Activated naive CD4-positive, alpha-beta T cell treated with anti-CD3 and anti-CD28 coated beads, Interleukin-2, amount 50 U/mL, for 24 hours (primary cell): ENCODE measurements around the gene MOB1A.
"Not testable (repeated sequence)": the region's sequence is repeated elsewhere in the genome, so short reads cannot be mapped to it uniquely, and the experiment has no call there.

ENCODE experiments used
- H3K27ac Mint-ChIP-seq: one replicate; pipeline ENCODE4 v1.8.0; 2021; ENCODE audit warnings: mild to moderate bottlenecking, mixed read lengths
- H3K27me3 Mint-ChIP-seq: one replicate; pipeline ENCODE4 v1.8.0; 2021; ENCODE audit warnings: mixed read lengths
- H3K36me3 Mint-ChIP-seq: one replicate; pipeline ENCODE4 v1.8.0; 2021; ENCODE audit warnings: mixed read lengths
- H3K4me1 Mint-ChIP-seq: one replicate; pipeline ENCODE4 v1.8.0; 2021; ENCODE audit warnings: mixed read lengths
- H3K4me3 Mint-ChIP-seq: one replicate; pipeline ENCODE4 v1.8.0; 2021; ENCODE audit warnings: mild to moderate bottlenecking, mixed read lengths
- H3K9me3 Mint-ChIP-seq: one replicate; pipeline ENCODE4 v1.8.0; 2021; ENCODE audit warnings: mixed read lengths

The MOB1A gene

GRCh38 chr2:74205113-74205512 is 26.4 kb upstream of the MOB1A start:
- Mint-ChIP-seq H3K36me3 (peaks cover 45% of the 10 kb centered on the region), H3K9me3 (no peaks in the 10 kb centered on the region), H3K4me3 (peak overlapping the region; percentile 84)

GRCh38 chr2:74204436-74204835 is 25.8 kb upstream of the MOB1A start:
- Mint-ChIP-seq H3K4me3 (peak overlapping the region; percentile 84), H3K27ac (no peak overlapping the region), H3K9me3 (no peaks in the 10 kb centered on the region), H3K4me1 (peaks cover 67% of the 10 kb centered on the region), H3K36me3 (peaks cover 47% of the 10 kb centered on the region), H3K27me3 (no peaks in the 10 kb centered on the region)

More at GRCh38 chr2:74205113-74205512, 26.4 kb upstream of the MOB1A start:
- no peaks in the 10 kb centered on the region for H3K27me3 Mint-ChIP-seq
- H3K4me1 Mint-ChIP-seq = peaks cover 67% of the 10 kb centered on the region
- H3K27ac Mint-ChIP-seq = peak overlapping the region; percentile 93

GRCh38 chr2:74201596-74201995 is 22.9 kb upstream of the MOB1A start:
- Mint-ChIP-seq H3K4me3 (peak overlapping the region; percentile 99), H3K4me1 (peaks cover 59% of the 10 kb centered on the region), H3K9me3 (no peaks in the 10 kb centered on the region), H3K36me3 (peaks cover 40% of the 10 kb centered on the region), H3K27me3 (no peaks in the 10 kb centered on the region), H3K27ac (peak overlapping the region; percentile 99)

GRCh38 chr2:74201196-74201595 is 22.5 kb upstream of the MOB1A start:
- Mint-ChIP-seq H3K27ac (peak overlapping the region; percentile 99), H3K4me1 (peaks cover 55% of the 10 kb centered on the region), H3K4me3 (peak overlapping the region; percentile 99), H3K27me3 (no peaks in the 10 kb centered on the region), H3K9me3 (no peaks in the 10 kb centered on the region), H3K36me3 (peaks cover 37% of the 10 kb centered on the region)

GRCh38 chr2:74199871-74200305 is 21.2 kb upstream of the MOB1A start:
- Mint-ChIP-seq H3K36me3 (peaks cover 31% of the 10 kb centered on the region), H3K4me1 (peaks cover 42% of the 10 kb centered on the region)

GRCh38 chr2:74199275-74199701 is 20.6 kb upstream of the MOB1A start:
- Mint-ChIP-seq H3K36me3 (peaks cover 28% of the 10 kb centered on the region), H3K4me1 (peaks cover 36% of the 10 kb centered on the region), H3K4me3 (peak overlapping the region; percentile 99), H3K27me3 (no peaks in the 10 kb centered on the region), H3K27ac (peak overlapping the region; percentile 99), H3K9me3 (no peaks in the 10 kb centered on the region)

More at GRCh38 chr2:74199871-74200305, 21.2 kb upstream of the MOB1A start:
- peak overlapping the region; percentile 99 for H3K4me3 Mint-ChIP-seq
- peak overlapping the region; percentile 99 for H3K27ac Mint-ChIP-seq
- H3K27me3 Mint-ChIP-seq = no peaks in the 10 kb centered on the region
- no peaks in the 10 kb centered on the region for H3K9me3 Mint-ChIP-seq

GRCh38 chr2:74198461-74199274 is 20.0 kb upstream of the MOB1A start, which contains the start of gene MTHFD2:
MTHFD2 (plus strand) TSS chr2:74198615; CDS start chr2:74198642, 27 bp downstream.
- Mint-ChIP-seq H3K9me3 (no peaks in the 10 kb centered on the region), H3K4me1 (peaks cover 34% of the 10 kb centered on the region), H3K27me3 (no peaks in the 10 kb centered on the region), H3K36me3 (peaks cover 27% of the 10 kb centered on the region), H3K4me3 (peak within 1 kb of the TSS; percentile 99), H3K27ac (peak within 1 kb of the TSS; percentile 100)

- H3K4me1 Mint-ChIP-seq = peaks cover 30% of the 10 kb centered on the region
Observed at GRCh38 chr2:74198023-74198460, 19.4 kb upstream of the MOB1A start.

GRCh38 chr2:74197049-74197448 is 18.4 kb upstream of the MOB1A start:
- H3K27ac Mint-ChIP-seq = no peak overlapping the region
- peaks cover 22% of the 10 kb centered on the region for H3K36me3 Mint-ChIP-seq

More at GRCh38 chr2:74198023-74198460, 19.4 kb upstream of the MOB1A start:
- Mint-ChIP-seq H3K27ac (peak overlapping the region; percentile 100), H3K36me3 (peaks cover 25% of the 10 kb centered on the region), H3K4me3 (peak overlapping the region; percentile 99), H3K9me3 (no peaks in the 10 kb centered on the region), H3K27me3 (no peaks in the 10 kb centered on the region)

GRCh38 chr2:74194799-74195198 is 16.1 kb upstream of the MOB1A start:
- H3K27ac Mint-ChIP-seq = no peak overlapping the region

More at GRCh38 chr2:74197049-74197448, 18.4 kb upstream of the MOB1A start:
- H3K27me3 Mint-ChIP-seq = no peaks in the 10 kb centered on the region
- H3K4me3 Mint-ChIP-seq = no peak overlapping the region
- no peaks in the 10 kb centered on the region for H3K9me3 Mint-ChIP-seq
- peaks cover 26% of the 10 kb centered on the region for H3K4me1 Mint-ChIP-seq

GRCh38 chr2:74191596-74192380 is 13.1 kb upstream of the MOB1A start:
- Mint-ChIP-seq H3K27me3 (no peaks in the 10 kb centered on the region), H3K4me3 (no peak overlapping the region), H3K27ac (no peak overlapping the region), H3K36me3 (no peaks in the 10 kb centered on the region), H3K9me3 (no peaks in the 10 kb centered on the region), H3K4me1 (no peaks in the 10 kb centered on the region)

More at GRCh38 chr2:74194799-74195198, 16.1 kb upstream of the MOB1A start:
- H3K36me3 Mint-ChIP-seq = peaks cover 10% of the 10 kb centered on the region
- no peaks in the 10 kb centered on the region for H3K9me3 Mint-ChIP-seq
- H3K27me3 Mint-ChIP-seq = no peaks in the 10 kb centered on the region
- H3K4me1 Mint-ChIP-seq = peaks cover 11% of the 10 kb centered on the region
- H3K4me3 Mint-ChIP-seq = no peak overlapping the region

- Mint-ChIP-seq H3K27ac (no peak overlapping the region), H3K4me3 (no peak overlapping the region), H3K27me3 (no peaks in the 10 kb centered on the region), H3K36me3 (no peaks in the 10 kb centered on the region), H3K4me1 (peaks cover 9% of the 10 kb centered on the region), H3K9me3 (no peaks in the 10 kb centered on the region)
Observed at GRCh38 chr2:74188696-74189095, 10.0 kb upstream of the MOB1A start.

- H3K27ac Mint-ChIP-seq = peak overlapping the region; percentile 10
- H3K4me3 Mint-ChIP-seq = no peak overlapping the region
Observed at GRCh38 chr2:74188018-74188601, 9.4 kb upstream of the MOB1A start.

GRCh38 chr2:74186706-74187105 is 8.0 kb upstream of the MOB1A start:
- H3K9me3 Mint-ChIP-seq, H3K36me3 Mint-ChIP-seq, H3K27me3 Mint-ChIP-seq, H3K27ac Mint-ChIP-seq, H3K4me3 Mint-ChIP-seq, H3K4me1 Mint-ChIP-seq: not testable (repeated sequence)

More at GRCh38 chr2:74188018-74188601, 9.4 kb upstream of the MOB1A start:
- Mint-ChIP-seq H3K4me1 (peaks cover 9% of the 10 kb centered on the region), H3K36me3 (no peaks in the 10 kb centered on the region), H3K27me3 (no peaks in the 10 kb centered on the region), H3K9me3 (no peaks in the 10 kb centered on the region)

GRCh38 chr2:74186038-74186437 is 7.4 kb upstream of the MOB1A start:
- Mint-ChIP-seq H3K27ac (peak overlapping the region; percentile 80), H3K4me1 (peaks cover 9% of the 10 kb centered on the region)

More at GRCh38 chr2:74186038-74186437, 7.4 kb upstream of the MOB1A start:
- H3K36me3 Mint-ChIP-seq = no peaks in the 10 kb centered on the region
- no peak overlapping the region for H3K4me3 Mint-ChIP-seq
- no peaks in the 10 kb centered on the region for H3K27me3 Mint-ChIP-seq
- H3K9me3 Mint-ChIP-seq = no peaks in the 10 kb centered on the region
